A673 (cell line): ENCODE measurements around the gene CENPI.

Experiments
- EZH2 ChIP-seq: fragments of 200-600 bp; sonication (generic); IDR thresholded peaks from 2 replicates; pipeline ENCODE4 v1.6.1; 2017; ENCODE audit warnings: borderline replicate concordance, low read depth, mild to moderate bottlenecking, mixed read lengths, antibody characterized with exemption, low read length; ENCODE audit not compliant: poor library complexity, severe bottlenecking
- TF ChIP-seq, protein P1 (sequence below): fragments of 300-800, 200-600 bp; sonication (generic); conservative IDR thresholded peaks from 2 replicates; pipeline ENCODE4 v1.5.1; 2017; ENCODE audit warnings: low read depth, mild to moderate bottlenecking, antibody characterized with exemption, low read length, moderate library complexity, mixed read lengths

DNA sequence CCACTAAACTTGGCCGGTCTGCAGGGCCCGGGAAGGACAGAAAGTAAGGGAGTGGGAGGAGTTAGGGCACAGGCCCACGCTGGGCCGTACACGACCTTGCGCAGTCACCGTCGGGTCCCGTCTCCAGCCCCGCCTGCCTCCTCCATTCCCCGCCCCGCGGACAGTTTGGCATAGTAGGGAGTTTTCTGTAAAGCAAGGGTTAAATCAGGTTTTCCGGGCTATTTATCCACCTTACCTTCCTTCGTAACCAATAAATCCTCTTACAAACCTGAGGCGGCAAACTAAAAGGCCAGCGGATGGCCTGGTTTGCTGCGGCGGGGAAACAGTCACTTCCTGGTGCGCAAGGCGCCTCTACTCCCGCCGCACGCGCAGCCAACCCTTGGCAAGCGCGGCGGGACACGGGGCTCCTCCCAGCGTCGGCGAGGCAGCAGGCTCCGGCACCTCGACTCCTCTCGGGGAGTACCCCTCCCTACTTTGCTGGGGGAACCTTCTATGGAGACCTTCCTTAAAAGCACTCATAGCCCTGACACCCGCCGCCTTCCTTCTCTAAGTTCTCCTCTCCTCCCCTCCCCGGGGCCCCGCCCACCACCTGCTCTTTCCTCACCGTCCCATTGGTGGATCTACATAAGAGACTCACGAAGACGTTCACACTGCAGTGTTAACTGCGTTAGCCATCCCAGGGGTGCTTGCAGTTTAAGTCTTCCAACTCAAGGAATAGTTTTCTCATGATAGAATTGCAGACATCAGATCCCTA lies 46.3 kb upstream of the CENPI start, which contains the start of gene TRMT2B:
- TF ChIP-seq, protein P1, sequence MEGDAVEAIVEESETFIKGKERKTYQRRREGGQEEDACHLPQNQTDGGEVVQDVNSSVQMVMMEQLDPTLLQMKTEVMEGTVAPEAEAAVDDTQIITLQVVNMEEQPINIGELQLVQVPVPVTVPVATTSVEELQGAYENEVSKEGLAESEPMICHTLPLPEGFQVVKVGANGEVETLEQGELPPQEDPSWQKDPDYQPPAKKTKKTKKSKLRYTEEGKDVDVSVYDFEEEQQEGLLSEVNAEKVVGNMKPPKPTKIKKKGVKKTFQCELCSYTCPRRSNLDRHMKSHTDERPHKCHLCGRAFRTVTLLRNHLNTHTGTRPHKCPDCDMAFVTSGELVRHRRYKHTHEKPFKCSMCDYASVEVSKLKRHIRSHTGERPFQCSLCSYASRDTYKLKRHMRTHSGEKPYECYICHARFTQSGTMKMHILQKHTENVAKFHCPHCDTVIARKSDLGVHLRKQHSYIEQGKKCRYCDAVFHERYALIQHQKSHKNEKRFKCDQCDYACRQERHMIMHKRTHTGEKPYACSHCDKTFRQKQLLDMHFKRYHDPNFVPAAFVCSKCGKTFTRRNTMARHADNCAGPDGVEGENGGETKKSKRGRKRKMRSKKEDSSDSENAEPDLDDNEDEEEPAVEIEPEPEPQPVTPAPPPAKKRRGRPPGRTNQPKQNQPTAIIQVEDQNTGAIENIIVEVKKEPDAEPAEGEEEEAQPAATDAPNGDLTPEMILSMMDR = no peak
- TF ChIP-seq EZH2 = no peak
